ENCODE results near the gene LRGUK.
"Not testable (repeated sequence)": the region's sequence is repeated elsewhere in the genome, so short reads cannot be mapped to it uniquely, and the experiment has no call there.

The LRGUK gene

DNA sequence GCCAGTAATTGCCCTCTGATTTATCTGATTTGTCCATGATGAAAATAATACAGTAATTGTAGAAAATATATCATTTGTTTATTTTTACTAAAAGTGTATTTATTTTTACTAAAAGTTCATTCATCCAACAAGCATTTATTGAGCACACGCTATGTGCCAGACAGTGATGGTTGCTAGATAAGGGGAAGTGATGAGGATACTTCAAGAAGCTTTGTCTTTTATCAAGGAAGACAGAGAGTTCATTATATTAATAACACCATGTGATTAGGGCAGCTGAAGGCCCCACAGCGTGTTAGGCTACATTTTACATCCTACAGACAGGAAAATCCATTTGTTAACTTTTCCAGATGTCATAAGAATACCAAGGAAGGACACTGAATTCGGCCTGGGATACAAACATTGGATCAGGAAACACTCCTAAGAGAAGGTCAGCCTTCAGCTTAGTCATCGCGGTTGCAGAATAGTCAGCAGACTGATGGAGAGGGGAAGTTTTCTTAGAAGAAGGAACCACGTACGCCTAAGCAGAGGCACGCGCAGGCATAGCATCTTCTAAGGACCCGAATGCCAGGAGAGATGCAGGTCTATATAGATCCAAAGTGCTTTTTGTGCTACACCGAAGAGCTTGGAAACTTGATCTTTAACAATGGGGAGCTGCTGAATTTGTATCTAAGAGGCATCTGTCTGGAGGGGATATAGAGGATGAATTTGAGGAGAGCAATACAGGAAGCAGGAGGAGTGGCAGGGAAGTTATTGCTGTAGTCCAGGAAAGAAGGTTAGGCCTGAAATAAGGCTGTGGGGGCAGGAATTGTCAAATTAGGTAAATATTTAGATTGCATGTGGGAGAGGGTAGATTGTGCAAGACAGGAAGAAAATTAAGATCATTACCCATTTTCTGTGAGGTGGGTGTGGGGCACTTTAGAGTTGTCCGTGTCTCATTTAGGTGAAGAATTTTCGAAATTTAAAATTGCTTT, 85.7 kb downstream of the LRGUK start:
- TF ChIP-seq, protein P1, sequence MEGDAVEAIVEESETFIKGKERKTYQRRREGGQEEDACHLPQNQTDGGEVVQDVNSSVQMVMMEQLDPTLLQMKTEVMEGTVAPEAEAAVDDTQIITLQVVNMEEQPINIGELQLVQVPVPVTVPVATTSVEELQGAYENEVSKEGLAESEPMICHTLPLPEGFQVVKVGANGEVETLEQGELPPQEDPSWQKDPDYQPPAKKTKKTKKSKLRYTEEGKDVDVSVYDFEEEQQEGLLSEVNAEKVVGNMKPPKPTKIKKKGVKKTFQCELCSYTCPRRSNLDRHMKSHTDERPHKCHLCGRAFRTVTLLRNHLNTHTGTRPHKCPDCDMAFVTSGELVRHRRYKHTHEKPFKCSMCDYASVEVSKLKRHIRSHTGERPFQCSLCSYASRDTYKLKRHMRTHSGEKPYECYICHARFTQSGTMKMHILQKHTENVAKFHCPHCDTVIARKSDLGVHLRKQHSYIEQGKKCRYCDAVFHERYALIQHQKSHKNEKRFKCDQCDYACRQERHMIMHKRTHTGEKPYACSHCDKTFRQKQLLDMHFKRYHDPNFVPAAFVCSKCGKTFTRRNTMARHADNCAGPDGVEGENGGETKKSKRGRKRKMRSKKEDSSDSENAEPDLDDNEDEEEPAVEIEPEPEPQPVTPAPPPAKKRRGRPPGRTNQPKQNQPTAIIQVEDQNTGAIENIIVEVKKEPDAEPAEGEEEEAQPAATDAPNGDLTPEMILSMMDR (conservative IDR thresholded peaks at IDR 0.05): no peak
- H3K27ac ChIP-seq: no peak overlapping the region

DNA sequence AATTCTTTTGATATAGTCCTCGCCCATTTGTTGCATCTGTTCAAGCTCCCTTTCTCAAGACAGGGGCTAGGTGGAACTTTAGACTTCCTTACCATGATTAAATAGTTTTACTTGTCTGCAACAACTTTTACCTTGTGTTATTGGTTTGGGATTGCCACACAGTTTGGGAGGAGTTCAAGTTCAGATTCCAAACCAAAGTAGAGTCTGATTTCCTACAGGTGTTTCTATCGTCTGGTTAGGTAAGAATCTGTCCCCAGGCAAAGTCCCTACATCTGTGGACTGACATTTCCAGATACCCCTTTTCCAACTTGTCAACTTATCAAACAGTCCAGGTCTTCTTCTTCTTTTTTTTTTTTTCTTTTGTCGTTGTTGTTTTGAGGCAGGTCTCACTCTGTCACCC, 93.1 kb downstream of the LRGUK start:
- no peak overlapping the region for H3K27ac ChIP-seq
- TF ChIP-seq, protein P1 (conservative IDR thresholded peaks at IDR 0.05): no peak

DNA sequence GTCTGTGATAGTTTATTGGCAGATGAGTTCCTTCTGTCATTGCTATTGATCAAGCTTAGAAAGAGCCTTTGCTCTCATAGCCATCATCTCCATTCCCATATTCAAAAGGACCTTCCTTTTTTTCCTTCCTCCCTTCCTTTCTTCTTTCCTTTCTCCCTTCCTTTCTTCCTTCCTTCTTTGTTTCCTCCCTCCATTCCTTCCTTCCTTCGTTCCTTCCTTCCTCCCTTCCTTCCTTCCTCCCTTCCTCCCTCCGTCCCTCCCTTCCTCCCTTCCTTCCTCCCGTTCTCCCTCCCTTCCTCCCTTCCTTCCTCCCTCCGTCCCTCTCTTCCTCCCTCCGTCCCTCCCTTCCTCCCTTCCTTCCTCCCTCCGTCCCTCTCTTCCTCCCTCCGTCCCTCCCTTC, 104.2 kb downstream of the LRGUK start:
- not testable (repeated sequence) for H3K27ac ChIP-seq

DNA sequence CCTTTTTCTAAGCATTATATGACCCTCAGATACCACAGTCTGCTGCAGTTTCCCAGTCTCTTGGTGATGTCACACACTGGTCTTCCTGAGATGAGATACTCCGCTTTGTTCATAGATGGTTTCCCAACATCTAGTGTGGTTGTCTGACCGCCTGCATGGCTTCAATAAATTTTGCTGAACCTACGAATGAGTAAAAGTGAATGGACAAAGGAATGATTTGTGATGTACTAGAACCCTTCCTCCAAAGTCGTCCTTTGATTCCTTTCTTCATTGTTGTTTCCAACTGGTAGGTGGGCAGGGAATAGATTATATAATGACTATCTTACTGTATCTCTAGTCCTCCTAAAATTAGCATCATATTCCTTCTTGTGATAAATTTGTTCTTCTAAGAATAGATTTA, 107.1 kb downstream of the LRGUK start:
- TF ChIP-seq, protein P1 (conservative IDR thresholded peaks at IDR 0.05): no peak
- no peak overlapping the region for H3K27ac ChIP-seq

DNA sequence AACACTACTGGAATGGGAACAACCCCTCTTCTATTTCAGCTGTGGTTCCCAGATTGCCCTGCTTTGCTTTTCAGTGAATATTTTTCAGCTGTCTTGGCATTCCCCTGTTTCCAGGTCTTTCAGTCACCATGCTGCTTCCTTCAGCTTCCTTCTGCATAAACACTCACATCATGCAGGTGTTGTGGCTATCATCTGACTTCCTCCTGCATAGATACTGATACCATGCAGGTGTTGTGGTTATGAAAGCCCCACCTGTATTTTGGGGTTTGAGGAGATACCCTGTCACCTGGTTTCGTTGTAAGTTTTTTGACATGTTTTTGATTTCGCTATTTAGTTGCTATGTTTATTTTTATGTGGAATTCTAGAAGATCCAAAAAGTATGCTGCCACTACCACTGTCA, 118.1 kb downstream of the LRGUK start:
- H3K27ac ChIP-seq: no peak overlapping the region
- TF ChIP-seq, protein P1 (conservative IDR thresholded peaks at IDR 0.05): no peak

DNA sequence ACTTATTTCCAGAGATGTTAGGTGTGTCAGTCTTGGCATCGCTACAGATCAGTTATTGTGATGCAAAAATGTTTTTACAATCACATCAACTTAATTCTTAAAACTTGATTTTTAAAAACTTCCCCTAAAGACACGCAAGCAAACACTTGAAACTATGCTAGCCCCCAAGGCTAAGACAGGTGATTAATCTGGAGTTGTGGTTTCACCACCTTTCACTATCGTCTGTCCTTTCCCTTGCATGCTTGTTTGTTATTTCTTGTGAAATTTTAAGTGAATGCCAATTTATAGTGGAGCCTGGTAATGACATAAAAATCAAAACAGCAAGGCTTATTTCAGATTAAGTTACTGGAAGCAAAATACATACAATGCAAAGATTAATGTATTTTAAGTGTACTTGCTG, 119.2 kb downstream of the LRGUK start:
- TF ChIP-seq, protein P1 (conservative IDR thresholded peaks at IDR 0.05): no peak
- no peak overlapping the region for H3K27ac ChIP-seq

DNA sequence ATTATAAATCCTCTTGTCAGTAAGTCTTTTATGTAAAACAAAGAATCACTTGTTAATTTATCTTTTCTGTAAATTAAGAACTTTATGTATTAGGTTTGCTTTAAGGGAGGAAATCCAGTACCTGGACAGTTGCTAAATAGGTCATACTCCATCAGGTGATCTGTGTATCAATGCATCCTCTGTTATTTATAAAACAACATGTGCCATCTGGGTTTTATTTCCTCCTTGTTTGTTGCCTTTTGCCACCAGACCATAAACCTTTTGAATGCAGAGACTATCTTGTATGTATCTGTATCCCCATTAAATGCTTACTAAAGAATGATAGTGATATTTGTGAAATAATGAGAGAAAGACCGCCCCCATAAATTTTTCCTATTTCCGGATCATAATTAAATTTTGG, 119.6 kb downstream of the LRGUK start:
- no peak overlapping the region for H3K27ac ChIP-seq
- TF ChIP-seq, protein P1 (conservative IDR thresholded peaks at IDR 0.05): no peak

DNA sequence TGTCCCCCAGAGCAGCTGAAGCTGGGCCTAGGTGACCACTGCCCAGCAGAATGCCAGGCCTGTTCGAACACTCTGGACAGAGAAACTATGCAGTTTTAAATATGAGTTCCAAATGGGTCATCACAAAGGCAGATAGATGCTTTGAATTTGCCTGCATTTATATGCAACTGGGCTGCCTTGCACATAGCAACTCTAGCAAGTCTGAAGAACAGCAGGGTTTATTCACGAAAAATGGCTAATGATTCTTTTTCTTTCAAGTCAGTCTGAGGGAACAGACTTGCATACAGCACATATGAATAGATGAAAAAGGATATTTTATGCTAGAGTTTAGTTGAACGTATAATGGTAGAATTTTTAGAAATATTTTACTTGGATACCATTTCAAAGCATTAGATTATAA, 121.1 kb downstream of the LRGUK start:
- H3K27ac ChIP-seq: no peak overlapping the region
- TF ChIP-seq, protein P1 (conservative IDR thresholded peaks at IDR 0.05): no peak
